Esophagus (tissue), 2 donors: ENCODE measurements around the gene IGSF9. TPM values are rescaled to one million over a fixed set of nuclear protein-coding genes. Genes with fewer than 3 reads are reported as not detected.

Source experiments
- H3K27ac ChIP-seq, 2 donors: one replicate each; pipeline ENCODE4 v1.5.1; 2013; ENCODE audit warnings: low read depth in 2 of 2, mild to moderate bottlenecking in 2 of 2, inconsistent platforms in 1 of 2, low read length in 1 of 2, moderate library complexity in 1 of 2
- H3K27me3 ChIP-seq, 2 donors: one replicate each; pipeline ENCODE4 v1.6.1; 2013; ENCODE audit warnings: low read length in 2 of 2, control low read depth in 1 of 2, mild to moderate bottlenecking in 1 of 2; ENCODE audit not compliant: insufficient read depth in 2 of 2, control insufficient read depth in 1 of 2
- H3K36me3 ChIP-seq, 2 donors: one replicate each; pipeline ENCODE4 v1.6.1; 2013; ENCODE audit warnings: low read length in 1 of 2; ENCODE audit not compliant: control insufficient read depth in 2 of 2, insufficient read depth in 2 of 2
- H3K4me1 ChIP-seq, 2 donors: one replicate each; pipeline ENCODE4 v1.6.1; 2013; ENCODE audit warnings: low read length in 1 of 2; ENCODE audit not compliant: control insufficient read depth in 2 of 2, insufficient read depth in 2 of 2
- H3K4me3 ChIP-seq, 2 donors: one replicate each; pipeline ENCODE4 v1.5.1; 2013; ENCODE audit warnings: low read length in 2 of 2, mild to moderate bottlenecking in 2 of 2, low read depth in 1 of 2, moderate library complexity in 1 of 2
- H3K9me3 ChIP-seq, 2 donors: one replicate each; pipeline ENCODE4 v1.6.1; 2013; ENCODE audit warnings: mild to moderate bottlenecking in 2 of 2, low read depth in 1 of 2, low read length in 1 of 2, moderate library complexity in 1 of 2; ENCODE audit not compliant: control insufficient read depth in 2 of 2, insufficient read depth in 1 of 2
- whole genome bisulfite sequencing, 2 donors: extraction: QIAGEN DNeasy Blood & Tissue Kit; methylation state at CpG; one replicate each; pipeline ENCODE4 v1.1.7; 2013; 5-methylcytosine and 5-hydroxymethylcytosine counted together
- polyA plus RNA-seq, 2 donors: library from polyadenylated mRNA; stranded (reverse); fragments of 200-250 nt; gene quantifications; one replicate each; pipeline ENCODE4 v1.2.3, GENCODE V29; 2013
- donor health status: healthy with polysubstance abuse.
- donor health status: Bipolar disorder and iron deficiency.

Gene IGSF9
- polyA plus RNA-seq, 2 donors = 7.4 to 16.1 TPM

- Histone ChIP-seq H3K27ac (no peak overlapping the region), H3K9me3 (no peaks in the 10 kb centered on the region), H3K36me3 (no peaks in the 10 kb centered on the region), H3K4me1 (peaks cover 0 to 6% of the 10 kb centered on the region in 2 donors), H3K4me3 (no peak overlapping the region), H3K27me3 (no peaks in the 10 kb centered on the region)
- WGBS, 2 donors = 75 to 80% methylated on average over 3 of the region's 3 CpGs
These were observed 65.0 kb downstream of the IGSF9 start for GRCh38 chr1:159880430-159880829.

- H3K4me1 ChIP-seq = peaks cover 0 to 6% of the 10 kb centered on the region in 2 donors
- no peak overlapping the region for H3K4me3 ChIP-seq
- WGBS, 2 donors = 51 to 64% methylated on average over 4 of the region's 4 CpGs
- H3K27me3 ChIP-seq = no peaks in the 10 kb centered on the region
- H3K9me3 ChIP-seq = no peaks in the 10 kb centered on the region
- no peaks in the 10 kb centered on the region for H3K36me3 ChIP-seq
- no peak overlapping the region for H3K27ac ChIP-seq
These were observed 65.4 kb downstream of the IGSF9 start for GRCh38 chr1:159879977-159880376.

- H3K4me3 ChIP-seq = no peak overlapping the region
- 82 to 88% methylated on average over 3 of the region's 3 CpGs for WGBS, 2 donors
- H3K9me3 ChIP-seq = no peaks in the 10 kb centered on the region
- no peak overlapping the region for H3K27ac ChIP-seq
- H3K36me3 ChIP-seq = no peaks in the 10 kb centered on the region
- H3K27me3 ChIP-seq = no peaks in the 10 kb centered on the region
- peaks cover 0 to 6% of the 10 kb centered on the region in 2 donors for H3K4me1 ChIP-seq
These were observed 66.3 kb downstream of the IGSF9 start for GRCh38 chr1:159879136-159879535.

- no peak overlapping the region for H3K4me3 ChIP-seq
- no peaks in the 10 kb centered on the region for H3K36me3 ChIP-seq
- H3K9me3 ChIP-seq = no peaks in the 10 kb centered on the region
- H3K4me1 ChIP-seq = peaks cover under 1 to 9% of the 10 kb centered on the region in 2 donors
- WGBS, 2 donors = 93 to 96% methylated on average over 6 of the region's 6 CpGs
- no peaks in the 10 kb centered on the region for H3K27me3 ChIP-seq
- no peak overlapping the region for H3K27ac ChIP-seq
These were observed 67.5 kb downstream of the IGSF9 start for GRCh38 chr1:159877695-159878444.

Other genes with a start within 250 kb of the IGSF9 start
- not detected for gene CRP, start 231.0 kb downstream of the IGSF9 start, polyA plus RNA-seq
- gene DUSP23, start 164.7 kb downstream of the IGSF9 start, polyA plus RNA-seq = 10 to 100 TPM; 70.6 to 92.5 TPM
- under 1 TPM; 0.04 to 0.08 TPM for gene FCRL6, start 143.3 kb downstream of the IGSF9 start, polyA plus RNA-seq
- gene SLAMF8, start 118.7 kb downstream of the IGSF9 start, polyA plus RNA-seq = under 1 TPM; 0.33 to 0.81 TPM
- gene VSIG8, start 83.0 kb downstream of the IGSF9 start, polyA plus RNA-seq = 1 to 10 TPM; 4.2 to 4.4 TPM
- gene CFAP45, start 45.4 kb downstream of the IGSF9 start, polyA plus RNA-seq = under 1 TPM; 0.44 to 0.61 TPM
- gene TAGLN2, start 20.1 kb downstream of the IGSF9 start, polyA plus RNA-seq = 100 to 1,000 TPM; 309 to 366 TPM
- under 1 TPM; 0.05 to 0.14 TPM for gene SLAMF9, start 8.6 kb upstream of the IGSF9 start, polyA plus RNA-seq
- 1 to 10 TPM; 2.1 TPM for gene PIGM, start 86.4 kb upstream of the IGSF9 start, polyA plus RNA-seq
- gene KCNJ10, start 124.5 kb upstream of the IGSF9 start, polyA plus RNA-seq = not detected
- not detected for gene KCNJ9, start 135.9 kb upstream of the IGSF9 start, polyA plus RNA-seq
- 10 to 100 TPM; 12.6 to 16.1 TPM for gene IGSF8, start 153.0 kb upstream of the IGSF9 start, polyA plus RNA-seq
- gene ATP1A2, start 170.1 kb upstream of the IGSF9 start, polyA plus RNA-seq = 1 to 10 TPM; 3.4 to 4.3 TPM
- under 1 TPM in 1 of 2 donors, not detected in 1; 0.06 TPM for gene ATP1A4, start 206.0 kb upstream of the IGSF9 start, polyA plus RNA-seq
- gene CASQ1, start 245.0 kb upstream of the IGSF9 start, polyA plus RNA-seq = under 1 TPM; 0.14 to 0.35 TPM